B cell (primary cell): ENCODE results near the gene EGLN3. TPM values are rescaled to one million over a fixed set of nuclear protein-coding genes. Genes with fewer than 3 reads are reported as not detected.

ENCODE experiments used
- ATAC-seq: fragments of 200-7000 bp; cut with Tn5 transposase; one replicate; pipeline ENCODE4 v1.10.0; 2021; ENCODE audit warnings: low read depth, mild to moderate bottlenecking, moderate number of reproducible peaks, moderate library complexity
- CTCF ChIA-PET: fragments of 350-600 bp; sonication (Branson Sonifier 250); formaldehyde crosslinking; loops from one replicate; lab custom pipeline; 2021; ENCODE audit warnings: antibody characterized with exemption, inconsistent platforms; lab: Charles Lee
- POLR2A ChIA-PET: fragments of 350-600 bp; sonication (Branson Sonifier 250); formaldehyde crosslinking; loops from one replicate; lab custom pipeline; 2021; ENCODE audit warnings: antibody characterized with exemption; lab: Charles Lee
- DNase-seq: peaks from one replicate; pipeline ENCODE4 v3.0.0; 2013
- H2AFZ ChIP-seq: 2 replicates; pipeline ENCODE4 v1.6.1; 2012; ENCODE audit warnings: mild to moderate bottlenecking, low read depth, low read length; ENCODE audit not compliant: insufficient read depth, poor library complexity, severe bottlenecking
- H3K27ac ChIP-seq, 2 donors: 1 replicate in 1 of 2; 2 replicates in 1 of 2; pipeline ENCODE4 v1.5.1; 2012 to 2013; ENCODE audit warnings: low read length in 2 of 2, mild to moderate bottlenecking in 2 of 2, moderate library complexity in 1 of 2
- H3K27me3 ChIP-seq, 4 experiments: fragments of 200-600 bp in 1 of 4; sonication (generic) in 1 of 4; replicated peaks in 1 of 4; 1 replicate in 2 of 4; 2 replicates in 2 of 4; pipeline versions ENCODE4 v1.6.1 to v1.7.0; 2013 to 2016; ENCODE audit warnings: low read length in 3 of 4, mild to moderate bottlenecking in 2 of 4, mixed read lengths in 1 of 4, moderate library complexity in 1 of 4; ENCODE audit not compliant: insufficient read depth in 4 of 4, control insufficient read depth in 3 of 4; ENCODE audit errors: control extremely low read depth in 1 of 4
- H3K36me3 ChIP-seq, 2 experiments: replicated peaks in 1 of 2; 1 replicate in 1 of 2; 2 replicates in 1 of 2; pipeline versions ENCODE4 v1.6.1 to v1.7.1; 2013; ENCODE audit warnings: low read length in 1 of 2; ENCODE audit not compliant: insufficient read depth in 2 of 2, control insufficient read depth in 1 of 2; ENCODE audit errors: control extremely low read depth in 1 of 2, extremely low read depth in 1 of 2
- H3K4me1 ChIP-seq, 2 donors: fragments of 200-600 bp in 1 of 2; sonication (generic) in 1 of 2; 1 replicate in 1 of 2; 2 replicates in 1 of 2; pipeline versions ENCODE4 v1.5.1 to v1.6.1; 2013 to 2017; ENCODE audit warnings: low read length in 2 of 2; ENCODE audit not compliant: control insufficient read depth in 2 of 2, insufficient read depth in 2 of 2
- H3K4me2 ChIP-seq: replicated peaks from 2 replicates; pipeline ENCODE3; 2012; ENCODE audit warnings: mild to moderate bottlenecking, low read depth, low read length; ENCODE audit not compliant: poor library complexity, severe bottlenecking
- H3K4me3 ChIP-seq, 5 experiments: fragments of 200-600 bp in 1 of 5; sonication (generic) in 1 of 5; 1 replicate in 3 of 5; 2 replicates in 2 of 5; pipeline versions ENCODE4 v1.5.1 to v1.7.0; 2011 to 2016; ENCODE audit warnings: low read length in 4 of 5, mild to moderate bottlenecking in 4 of 5, low read depth in 2 of 5, control low read depth in 1 of 5, moderate library complexity in 1 of 5; ENCODE audit not compliant: insufficient read depth in 1 of 5; ENCODE audit errors: control extremely low read depth in 1 of 5, extremely low read depth in 1 of 5
- H3K79me2 ChIP-seq: fragments of 200-600 bp; sonication (generic); one replicate; pipeline ENCODE4 v1.6.0; 2016; ENCODE audit warnings: low read length; ENCODE audit not compliant: control insufficient read depth, insufficient read depth
- H3K9ac ChIP-seq: fragments of 200-600 bp; sonication (generic); 2 replicates; pipeline ENCODE4 v1.6.1; 2017; ENCODE audit warnings: mild to moderate bottlenecking, low read length, moderate library complexity
- H3K9me3 ChIP-seq, 3 donors: one replicate each; pipeline versions ENCODE4 v1.6.1 to v1.7.1; 2013; ENCODE audit warnings: low read length in 2 of 3; ENCODE audit not compliant: control insufficient read depth in 2 of 3, insufficient read depth in 1 of 3; ENCODE audit errors: control extremely low read depth in 1 of 3
- H4K20me1 ChIP-seq: 2 replicates; pipeline ENCODE4 v1.6.0; 2012; ENCODE audit warnings: mild to moderate bottlenecking, low read length; ENCODE audit not compliant: insufficient read depth, control insufficient read depth, poor library complexity, severe bottlenecking
- H3K27ac Mint-ChIP-seq: one replicate; pipeline ENCODE4 v1.8.0; 2021; ENCODE audit warnings: mixed read lengths
- H3K27me3 Mint-ChIP-seq: one replicate; pipeline ENCODE4 v1.8.0; 2021; ENCODE audit warnings: mixed read lengths
- H3K4me1 Mint-ChIP-seq: one replicate; pipeline ENCODE4 v1.8.0; 2021; ENCODE audit warnings: mixed read lengths
- H3K4me3 Mint-ChIP-seq: one replicate; pipeline ENCODE4 v1.8.0; 2021; ENCODE audit warnings: mixed read lengths
- H3K9me3 Mint-ChIP-seq: one replicate; pipeline ENCODE4 v1.8.0; 2022; ENCODE audit warnings: mixed read lengths; ENCODE audit not compliant: insufficient read depth
- CTCF ChIP-seq: fragments of 200-600 bp; IDR thresholded peaks from one replicate; pipeline ENCODE4 v1.8.0; 2022; ENCODE audit warnings: antibody characterized with exemption, mild to moderate bottlenecking
- EZH2 ChIP-seq: IDR thresholded peaks from 2 replicates; pipeline ENCODE4 v1.6.1; 2012; ENCODE audit warnings: borderline replicate concordance, low read depth, mild to moderate bottlenecking, moderate library complexity, low read length; ENCODE audit not compliant: insufficient read depth, poor library complexity, severe bottlenecking
- WGBS: methylation state at CpG from one replicate; pipeline ENCODE4 v1.1.5; 2013; ENCODE audit warnings: missing lambda C conversion rate; ENCODE audit not compliant: insufficient coverage; 5-methylcytosine and 5-hydroxymethylcytosine counted together
- intact Hi-C: fragments of 100-400 bp; cut with micrococcal nuclease; formaldehyde crosslinking; loops from one replicate; pipeline ENCODE4 v1.10.0; 2022
- polyA plus RNA-seq: library from polyadenylated mRNA; depleted of rRNA; stranded (reverse); fragments of >200 nt; gene quantifications from 2 replicates; pipeline ENCODE4 v1.2.3, GENCODE V29; 2012
- total RNA-seq, 2 donors: library from RNA; stranded (reverse); fragments of 120-200 nt in 1 of 2; gene quantifications; 1 replicate in 1 of 2; 2 replicates in 1 of 2; pipeline versions ENCODE4 v1.2.3 to v1.2.4, GENCODE V29; 2013 to 2022

EGLN3 gene
- total and polyA plus RNA-seq, 2 donors (not counting 1 experiment from before 2014, with no cell fraction given), result 0.69 to 1.7 TPM

- Histone ChIP-seq H4K20me1 (no peaks in the 10 kb centered on the region), H3K79me2 (no peaks in the 10 kb centered on the region), H3K4me1 (no peaks in the 10 kb centered on the region), H3K4me2 (no peak overlapping the region), H3K36me3 (no peaks in the 10 kb centered on the region), H3K27ac (no peak overlapping the region), H3K9ac (no peak overlapping the region), H3K27me3 (no peaks in the 10 kb centered on the region), H2AFZ (no peak overlapping the region), H3K4me3 (no peak overlapping the region), H3K9me3 (peaks cover 0 to 10% (median 0%) of the 10 kb centered on the region in 3 donors)
- intact Hi-C loops, result no loop called here
- WGBS, result 97% methylated on average over 6 of the region's 6 CpGs
- no peaks in the 10 kb centered on the region for H3K27me3 Mint-ChIP-seq
- no peak for ATAC-seq
- no peak for TF ChIP-seq CTCF
- TF ChIP-seq EZH2, result no peak
- no peak overlapping the region for H3K4me3 Mint-ChIP-seq
- DNase-seq, result no peak
- no peak overlapping the region for H3K27ac Mint-ChIP-seq
- no peaks in the 10 kb centered on the region for H3K9me3 Mint-ChIP-seq
- CTCF ChIA-PET, result no interaction called here
- no peaks in the 10 kb centered on the region for H3K4me1 Mint-ChIP-seq
- POLR2A ChIA-PET, result no interaction called here
These were observed 48.5 kb downstream of the EGLN3 start for GRCh38 chr14:33902363-33902762.

DNA sequence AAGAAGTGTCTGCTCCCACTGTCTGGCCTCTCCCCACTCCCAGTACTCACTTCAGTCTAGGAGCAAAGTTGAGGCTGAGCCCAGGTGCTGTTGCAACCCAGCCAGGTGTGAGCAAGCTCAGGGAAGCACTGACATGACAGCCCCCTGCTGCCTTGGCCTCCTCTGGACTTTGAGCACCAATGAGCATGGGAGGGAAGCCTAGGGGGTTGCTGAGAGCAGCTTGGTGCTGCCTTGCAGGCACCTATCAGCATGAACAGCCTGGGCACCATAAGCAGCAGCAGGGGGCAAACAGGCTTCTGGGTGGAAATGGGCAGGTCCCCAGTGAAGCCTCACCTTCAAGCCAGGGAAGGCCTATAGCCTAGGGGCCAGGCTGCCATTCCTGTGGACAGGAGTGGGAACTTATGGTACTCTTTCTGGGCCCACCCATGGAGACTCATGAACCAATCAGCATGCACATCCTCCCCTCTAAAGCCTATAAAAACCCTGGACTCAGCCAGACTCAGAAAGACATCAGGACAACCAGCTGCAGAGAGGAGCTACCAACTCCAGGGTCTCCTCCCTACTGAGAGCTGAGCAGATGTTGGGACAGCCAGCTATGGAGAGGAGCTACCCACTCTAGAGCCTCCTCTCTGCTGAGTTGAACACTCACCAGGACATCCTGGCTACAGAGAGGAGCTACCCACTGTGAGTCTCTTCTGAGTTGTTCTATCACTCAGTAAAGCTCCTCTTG lies 49.3 kb downstream of the EGLN3 start:
- no peaks in the 10 kb centered on the region for H3K79me2 ChIP-seq
- H3K4me3 ChIP-seq, result no peak overlapping the region
- no peak overlapping the region for H2AFZ ChIP-seq
- peaks cover 0 to 10% (median 0%) of the 10 kb centered on the region in 3 donors for H3K9me3 ChIP-seq
- H3K27ac Mint-ChIP-seq, result no peak overlapping the region
- no peaks in the 10 kb centered on the region for H3K4me1 Mint-ChIP-seq
- H3K9ac ChIP-seq, result no peak overlapping the region
- DNase-seq (no peak), ATAC-seq (no peak)
- H3K27me3 Mint-ChIP-seq, result no peaks in the 10 kb centered on the region
- no peaks in the 10 kb centered on the region for H4K20me1 ChIP-seq
- H3K4me1 ChIP-seq, result no peaks in the 10 kb centered on the region
- no peaks in the 10 kb centered on the region for H3K9me3 Mint-ChIP-seq
- POLR2A ChIA-PET, result no interaction called here
- CTCF ChIA-PET, result no interaction called here
- H3K4me2 ChIP-seq, result no peak overlapping the region
- TF ChIP-seq CTCF (no peak), EZH2 (no peak)
- H3K4me3 Mint-ChIP-seq, result no peak overlapping the region
- H3K27me3 ChIP-seq, result no peaks in the 10 kb centered on the region
- intact Hi-C loops, result no loop called here
- no peaks in the 10 kb centered on the region for H3K36me3 ChIP-seq
- H3K27ac ChIP-seq, result no peak overlapping the region
